Esophagus muscularis mucosa (tissue), 4 donors: Measurements from ENCODE around the gene SLC49A3. TPM values are rescaled to one million over a fixed set of nuclear protein-coding genes. Genes with fewer than 3 reads are reported as not detected.
"Not testable (repeated sequence)": the region's sequence is repeated elsewhere in the genome, so short reads cannot be mapped to it uniquely, and the experiment has no call there.

ENCODE experiments used
- DNase-seq: peaks from one replicate; pipeline ENCODE4 v3.0.0-alpha.2; 2017; ENCODE audit errors: extremely low spot score
- H3K27ac ChIP-seq, 4 donors: fragments of 200-600 bp; sonication (generic); replicated peaks in 1 of 4; 1 replicate in 3 of 4; 2 replicates in 1 of 4; pipeline ENCODE4 v1.5.1; 2016 to 2019; ENCODE audit warnings: mild to moderate bottlenecking in 1 of 4
- H3K27me3 ChIP-seq, 4 donors: fragments of 200-600 bp; sonication (generic); one replicate each; pipeline versions ENCODE4 v1.5.1 to v1.6.0; 2016 to 2019
- H3K36me3 ChIP-seq, 4 donors: fragments of 200-600 bp; sonication (generic); one replicate each; pipeline ENCODE4 v1.5.1; 2016 to 2019
- H3K4me1 ChIP-seq, 4 donors: fragments of 200-600 bp; sonication (generic); one replicate each; pipeline ENCODE4 v1.5.1; 2016 to 2019
- H3K4me3 ChIP-seq, 4 donors: fragments of 200-600 bp; sonication (generic); 1 replicate in 2 of 4; 2 replicates in 2 of 4; pipeline ENCODE4 v1.5.1; 2016 to 2019; ENCODE audit warnings: mild to moderate bottlenecking in 4 of 4, moderate library complexity in 1 of 4
- H3K9me3 ChIP-seq, 4 donors: fragments of 200-600 bp; sonication (generic); 1 replicate in 3 of 4; 2 replicates in 1 of 4; pipeline ENCODE4 v1.5.1; 2016 to 2019
- EP300 ChIP-seq: sonication (generic); formaldehyde crosslinking; IDR thresholded peaks from one replicate; pipeline ENCODE4 v1.6.1; 2017; ENCODE audit warnings: antibody characterized with exemption
- POLR2A ChIP-seq: fragments of 450-650 bp; IDR thresholded peaks from one replicate; pipeline ENCODE4 v1.6.1; 2017; ENCODE audit warnings: antibody characterized with exemption, moderate library complexity, mild to moderate bottlenecking, low read depth
- POLR2AphosphoS5 ChIP-seq, 2 donors: sonication (generic); formaldehyde crosslinking; IDR thresholded peaks; one replicate each; pipeline ENCODE4 v1.6.1; 2017; ENCODE audit warnings: antibody characterized with exemption in 2 of 2
- WGBS: methylation state at CpG from one replicate; pipeline ENCODE4 v1.1.5; 2018; 5-methylcytosine and 5-hydroxymethylcytosine counted together
- intact Hi-C: fragments of 100-400 bp; cut with DNase I; formaldehyde crosslinking; loops from one replicate; pipeline ENCODE4 v1.15.1; 2023
- total RNA-seq, 4 donors: library from RNA; depleted of rRNA; stranded (reverse); fragments of >200 nt; gene quantifications; one replicate each; pipeline versions ENCODE4 v1.1.0 to v1.2.1, GENCODE V29; 2016
- TF ChIP-seq, protein P1 (sequence below), 3 experiments: fragments of 200-600 bp in 2 of 3; fragments of 450-650 bp in 1 of 3; sonication (generic) in 2 of 3; IDR thresholded peaks; one replicate each; pipeline ENCODE4 v1.5.1; 2017 to 2019; ENCODE audit warnings: antibody characterized with exemption in 3 of 3, mild to moderate bottlenecking in 2 of 3, moderate library complexity in 1 of 3

Gene SLC49A3
- total RNA-seq, 4 donors from 2014 or later: 5.5 to 9.4 (median 7.6) TPM

DNA sequence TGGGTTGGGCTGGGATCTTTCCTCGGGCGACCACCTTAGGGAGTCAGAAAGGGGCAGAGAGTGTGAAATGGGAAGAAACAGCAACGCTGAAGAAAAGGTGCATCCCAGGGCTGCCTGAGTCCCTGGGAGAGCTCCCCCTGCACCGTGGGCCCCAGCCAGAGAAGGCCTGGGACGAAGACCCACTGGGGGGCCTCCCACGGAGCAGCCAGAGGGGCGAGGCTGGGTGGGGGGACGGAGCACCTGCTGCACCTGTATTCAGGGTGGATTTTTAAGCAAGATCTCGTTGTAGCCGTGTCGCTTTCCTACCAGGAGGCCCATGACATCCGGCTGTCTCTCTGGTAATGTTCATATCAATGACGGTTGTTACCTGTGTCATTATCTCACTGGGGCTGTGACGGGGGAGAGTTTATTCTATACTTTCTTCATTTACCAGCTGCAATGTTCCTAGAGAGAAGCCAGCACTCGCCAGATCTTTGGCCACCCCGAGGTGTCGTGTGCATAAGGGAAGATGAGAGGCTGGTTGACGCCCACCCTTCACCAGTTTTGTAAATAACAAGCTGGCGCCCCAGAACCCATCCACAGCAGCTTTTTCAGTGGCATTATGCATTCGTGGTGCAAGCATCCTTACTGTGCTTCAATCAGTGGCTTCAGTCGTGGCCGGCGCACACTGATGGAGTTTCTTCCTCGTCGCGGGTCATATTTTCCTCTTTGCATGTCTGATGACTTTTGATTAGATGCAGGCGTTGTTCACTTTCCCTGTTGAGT, 11.0 kb upstream of the SLC49A3 start:
- Histone ChIP-seq H3K4me1 (peaks cover under 1 to 7% (median 3%) of the 10 kb centered on the region in 4 donors), H3K27ac (no peak overlapping the region), H3K36me3 (no peaks in the 10 kb centered on the region), H3K27me3 (peaks cover 0 to 6% (median 0%) of the 10 kb centered on the region in 4 donors), H3K4me3 (no peak overlapping the region), H3K9me3 (no peaks in the 10 kb centered on the region)
- intact Hi-C loops: no loop called here
- TF ChIP-seq POLR2AphosphoS5 (IDR thresholded peaks at IDR 0.05): no peak
- TF ChIP-seq EP300: no peak
- no peak for TF ChIP-seq POLR2A
- TF ChIP-seq, protein P1, sequence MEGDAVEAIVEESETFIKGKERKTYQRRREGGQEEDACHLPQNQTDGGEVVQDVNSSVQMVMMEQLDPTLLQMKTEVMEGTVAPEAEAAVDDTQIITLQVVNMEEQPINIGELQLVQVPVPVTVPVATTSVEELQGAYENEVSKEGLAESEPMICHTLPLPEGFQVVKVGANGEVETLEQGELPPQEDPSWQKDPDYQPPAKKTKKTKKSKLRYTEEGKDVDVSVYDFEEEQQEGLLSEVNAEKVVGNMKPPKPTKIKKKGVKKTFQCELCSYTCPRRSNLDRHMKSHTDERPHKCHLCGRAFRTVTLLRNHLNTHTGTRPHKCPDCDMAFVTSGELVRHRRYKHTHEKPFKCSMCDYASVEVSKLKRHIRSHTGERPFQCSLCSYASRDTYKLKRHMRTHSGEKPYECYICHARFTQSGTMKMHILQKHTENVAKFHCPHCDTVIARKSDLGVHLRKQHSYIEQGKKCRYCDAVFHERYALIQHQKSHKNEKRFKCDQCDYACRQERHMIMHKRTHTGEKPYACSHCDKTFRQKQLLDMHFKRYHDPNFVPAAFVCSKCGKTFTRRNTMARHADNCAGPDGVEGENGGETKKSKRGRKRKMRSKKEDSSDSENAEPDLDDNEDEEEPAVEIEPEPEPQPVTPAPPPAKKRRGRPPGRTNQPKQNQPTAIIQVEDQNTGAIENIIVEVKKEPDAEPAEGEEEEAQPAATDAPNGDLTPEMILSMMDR (IDR thresholded peaks at IDR 0.05): no peak
- no peak for DNase-seq
- WGBS: 83% methylated on average over 26 of the region's 27 CpGs

DNA sequence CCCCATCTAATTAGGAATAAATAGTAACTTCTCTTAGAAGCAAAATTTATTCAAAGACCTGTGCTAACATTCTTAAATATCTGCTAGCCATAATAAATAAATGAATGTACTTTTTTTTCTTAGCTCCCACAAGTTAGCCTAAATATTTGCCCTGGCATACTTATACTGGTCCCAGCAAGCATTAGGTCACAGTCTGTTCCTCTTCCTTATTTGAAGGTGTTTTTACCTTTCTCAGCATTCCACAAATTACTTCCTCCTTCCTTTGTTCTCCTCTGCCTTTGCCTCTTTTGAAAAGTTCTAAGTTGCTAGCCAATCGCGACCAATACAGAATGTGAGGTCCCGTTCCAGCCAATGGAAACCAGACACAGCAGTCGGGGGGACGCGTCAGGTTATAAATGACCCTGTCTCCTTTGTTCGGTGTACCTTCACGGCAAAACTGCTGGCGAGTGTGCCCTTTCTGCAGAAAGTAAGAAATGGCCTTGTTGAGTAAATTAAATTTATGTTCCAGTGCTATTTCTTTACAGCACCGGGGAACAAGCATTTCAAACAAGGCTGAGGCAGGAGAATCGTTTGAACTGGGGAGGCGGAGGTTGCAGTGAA, 5.5 kb upstream of the SLC49A3 start:
- H3K4me1 ChIP-seq, H3K36me3 ChIP-seq, H3K27ac ChIP-seq, DNase-seq, H3K4me3 ChIP-seq, intact Hi-C loops, H3K9me3 ChIP-seq: not testable (repeated sequence)
- WGBS: 89% methylated on average over 12 of the region's 12 CpGs
- H3K27me3 ChIP-seq: peaks cover 0 to 22% (median 0%) of the 10 kb centered on the region in 4 donors

DNA sequence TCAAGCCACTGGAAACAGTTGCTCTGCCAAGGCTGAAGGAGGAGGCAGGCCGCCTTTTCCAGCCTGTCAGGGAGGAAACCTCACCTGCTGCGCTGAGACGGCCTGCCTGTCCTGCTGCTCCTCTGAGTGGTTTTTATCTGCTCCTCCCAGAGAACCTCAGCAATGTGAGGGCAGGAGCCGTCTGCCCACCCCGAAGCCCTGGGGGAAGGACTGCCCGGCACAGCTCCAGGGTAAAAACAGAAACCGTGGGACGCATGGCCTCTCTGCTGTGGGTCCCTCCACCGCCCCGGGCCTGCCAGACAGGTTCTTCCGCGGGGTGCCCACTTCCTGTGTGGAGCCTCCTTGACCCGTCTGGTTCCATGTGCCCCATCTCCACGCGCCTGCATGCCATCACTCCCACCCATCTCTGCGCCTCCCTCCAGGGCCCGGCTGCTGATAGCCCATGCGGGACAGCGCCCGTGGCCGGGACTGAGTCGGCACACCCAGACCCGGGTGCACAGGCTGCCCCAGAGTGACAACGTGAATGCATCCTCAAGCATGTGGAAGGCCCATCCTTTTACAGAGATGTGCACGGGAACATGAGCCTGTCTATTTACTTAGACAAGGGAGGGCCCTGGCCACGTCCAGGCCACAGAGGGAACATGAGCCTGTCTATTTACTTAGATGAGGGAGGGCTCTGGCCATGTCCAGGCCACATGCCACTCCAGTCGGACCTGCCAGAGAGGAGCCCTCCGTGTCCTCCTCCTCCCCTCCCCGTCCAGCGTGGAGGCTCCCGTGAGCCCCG, 4.0 kb upstream of the SLC49A3 start:
- H3K9me3 ChIP-seq: no peaks in the 10 kb centered on the region
- DNase-seq: no peak
- 83% methylated on average over 22 of the region's 32 CpGs for WGBS

DNA sequence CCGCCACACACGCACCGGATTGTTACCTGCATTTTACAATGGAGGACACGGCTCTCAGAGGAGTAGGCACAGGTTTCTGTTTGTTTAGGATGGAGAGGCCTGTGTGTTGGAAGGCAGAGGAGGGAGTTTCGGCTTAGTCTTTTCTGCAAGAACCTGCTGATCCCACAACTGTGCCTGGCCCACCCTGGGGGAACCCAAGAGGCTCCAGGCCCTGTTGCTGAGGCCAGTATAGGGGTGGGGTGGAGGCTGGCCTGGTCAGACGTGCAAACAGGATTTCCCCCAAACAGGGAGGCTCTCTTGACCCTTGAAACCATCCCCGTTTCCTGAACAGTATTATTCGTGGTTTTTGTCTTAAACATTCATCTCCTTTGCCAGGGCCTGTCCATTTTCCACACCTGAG, 772 bp upstream of the SLC49A3 start:
- no peak for DNase-seq
- intact Hi-C loops: no loop called here
- H3K4me3 ChIP-seq: peak overlapping the region; percentile 57 to 68 (median 58)
- TF ChIP-seq EP300: no peak
- TF ChIP-seq, protein P1 (IDR thresholded peaks at IDR 0.05): no peak
- TF ChIP-seq POLR2A: no peak
- TF ChIP-seq POLR2AphosphoS5 (IDR thresholded peaks at IDR 0.05): no peak
- H3K4me1 ChIP-seq: peaks cover 32 to 39% (median 35%) of the 10 kb centered on the region in 4 donors
- 83% methylated on average over 8 of the region's 8 CpGs for WGBS
- peak overlapping the region; percentile 70 to 83 (median 80) for H3K27ac ChIP-seq
- no peaks in the 10 kb centered on the region for H3K9me3 ChIP-seq
- peaks cover 0 to 11% (median 5%) of the 10 kb centered on the region in 4 donors for H3K36me3 ChIP-seq
- peaks cover 0 to 26% (median 0%) of the 10 kb centered on the region in 4 donors for H3K27me3 ChIP-seq

More for the DNA sequence above, 4.0 kb upstream of the SLC49A3 start:
- Histone ChIP-seq H3K4me3 (no peak overlapping the region), H3K4me1 (peaks cover 18 to 22% (median 20%) of the 10 kb centered on the region in 4 donors), H3K36me3 (no peaks in the 10 kb centered on the region), H3K27ac (no peak overlapping the region), H3K27me3 (peaks cover 0 to 33% (median 0%) of the 10 kb centered on the region in 4 donors)
- TF ChIP-seq POLR2A (no peak), EP300 (no peak), POLR2AphosphoS5 (IDR thresholded peaks at IDR 0.05) (no peak)
- TF ChIP-seq, protein P1 (IDR thresholded peaks at IDR 0.05): no peak
- intact Hi-C loops: no loop called here
